Right cardiac atrium (tissue), 5 donors: ENCODE measurements around the gene SELENOT. TPM values are rescaled to one million over a fixed set of nuclear protein-coding genes. Genes with fewer than 3 reads are reported as not detected.

ENCODE experiments used
- ATAC-seq, 2 donors: fragments of 200-7000 bp; cut with Tn5 transposase; one replicate each; pipeline versions ENCODE4 v1.8.0 to v1.9.1; 2020; ENCODE audit warnings: moderate library complexity in 2 of 2, mild to moderate bottlenecking in 1 of 2
- DNase-seq, 3 donors: peaks; one replicate each; pipeline ENCODE4 v3.0.0-alpha.2; 2020
- H3K27ac ChIP-seq: one replicate; pipeline ENCODE4 v1.5.1; 2013; ENCODE audit warnings: mild to moderate bottlenecking, low read length, control low read depth, moderate library complexity
- H3K27me3 ChIP-seq: one replicate; pipeline ENCODE4 v1.6.1; 2013; ENCODE audit not compliant: control insufficient read depth, insufficient read depth
- H3K4me1 ChIP-seq: one replicate; pipeline ENCODE4 v1.6.1; 2013; ENCODE audit warnings: low read length; ENCODE audit not compliant: control insufficient read depth, insufficient read depth
- H3K4me3 ChIP-seq: one replicate; pipeline ENCODE4 v1.5.1; 2013; ENCODE audit warnings: low read length, control low read depth
- H3K9me3 ChIP-seq: one replicate; pipeline ENCODE4 v1.6.1; 2013; ENCODE audit warnings: low read length; ENCODE audit not compliant: control insufficient read depth
- WGBS: extraction: QIAGEN DNeasy Blood & Tissue Kit; methylation state at CpG from one replicate; pipeline ENCODE4 v1.1.7; 2013; 5-methylcytosine and 5-hydroxymethylcytosine counted together
- intact Hi-C, 4 donors: fragments of 100-400 bp; cut with DNase I; formaldehyde crosslinking; loops; one replicate each; pipeline versions ENCODE4 v1.11.0 to v1.14.0; 2022 to 2023
- polyA plus RNA-seq: library from polyadenylated mRNA; stranded (reverse); fragments of 200-250 nt; gene quantifications from one replicate; pipeline ENCODE4 v1.2.3, GENCODE V29; 2013
- total RNA-seq, 4 donors: library from RNA; stranded (reverse); fragmentation: NEBNext Ultra II Directional; extraction: Animal tissue kit (Norgen Biotek cat#: 25700); gene quantifications; one replicate each; pipeline ENCODE4 v1.2.1, GENCODE V29; 2021
- donor health status: healthy with polysubstance abuse.
- donor health status: DM: no; HTN: yes; CAD: no.
- donor health status: DM: no; HTN: no; CAD: no.
- donor health status: DM: no; HTN: yes; CAD: no; lungs with severe emphysema.
- donor health status: DM: yes; HTN: yes; CAD: no.

SELENOT gene
- total and polyA plus RNA-seq, 5 donors: 59.6 to 112 (median 105) TPM

GRCh38 chr3:150626148-150626930, 23.2 kb downstream of the SELENOT start:
- no peak overlapping the region for H3K27ac ChIP-seq
- H3K4me1 ChIP-seq: no peaks in the 10 kb centered on the region

GRCh38 chr3:150627557-150627956, 24.4 kb downstream of the SELENOT start:
- DNase-seq (no peak), ATAC-seq (peak in 1 of 2 donors; percentile 60)
- intact Hi-C loops: no loop called here
- H3K4me3 ChIP-seq: no peak overlapping the region
- H3K9me3 ChIP-seq: no peaks in the 10 kb centered on the region
- H3K27me3 ChIP-seq: no peaks in the 10 kb centered on the region
- no peaks in the 10 kb centered on the region for H3K4me1 ChIP-seq
- WGBS: 36% methylated on average over 2 of the region's 2 CpGs
- no peak overlapping the region for H3K27ac ChIP-seq

More at GRCh38 chr3:150626148-150626930, 23.2 kb downstream of the SELENOT start:
- DNase-seq (no peak), ATAC-seq (no peak)
- WGBS: 95% methylated on average over 2 of the region's 2 CpGs
- intact Hi-C loops: no loop called here
- Histone ChIP-seq H3K27me3 (no peaks in the 10 kb centered on the region), H3K4me3 (no peak overlapping the region), H3K9me3 (no peaks in the 10 kb centered on the region)

GRCh38 chr3:150631515-150632221, 28.5 kb downstream of the SELENOT start:
- Histone ChIP-seq H3K27ac (no peak overlapping the region), H3K27me3 (no peaks in the 10 kb centered on the region), H3K9me3 (no peaks in the 10 kb centered on the region), H3K4me1 (no peaks in the 10 kb centered on the region), H3K4me3 (no peak overlapping the region)
- WGBS: 88% methylated on average over 7 of the region's 7 CpGs
- intact Hi-C loops: no loop called here
- ATAC-seq: no peak
- no peak for DNase-seq

GRCh38 chr3:150635076-150635475, 32.0 kb downstream of the SELENOT start:
- whole genome bisulfite sequencing: 57% methylated on average over 6 of the region's 6 CpGs
- Histone ChIP-seq H3K4me3 (no peak overlapping the region), H3K4me1 (no peaks in the 10 kb centered on the region), H3K27ac (no peak overlapping the region), H3K9me3 (no peaks in the 10 kb centered on the region), H3K27me3 (no peaks in the 10 kb centered on the region)
- ATAC-seq (peak in 1 of 2 donors; percentile 40), DNase-seq (no peak)
- intact Hi-C loops: no loop called here

GRCh38 chr3:150635526-150635925, 32.4 kb downstream of the SELENOT start:
- WGBS: 84% methylated on average over 1 of the region's 1 CpG

GRCh38 chr3:150636258-150636657, 33.1 kb downstream of the SELENOT start:
- Histone ChIP-seq H3K27ac (no peak overlapping the region), H3K9me3 (no peaks in the 10 kb centered on the region), H3K4me3 (no peak overlapping the region), H3K4me1 (no peaks in the 10 kb centered on the region), H3K27me3 (no peaks in the 10 kb centered on the region)
- no peak for DNase-seq
- no peak for ATAC-seq
- intact Hi-C loops: no loop called here
- WGBS: 92% methylated on average over 5 of the region's 5 CpGs

More at GRCh38 chr3:150635526-150635925, 32.4 kb downstream of the SELENOT start:
- DNase-seq: no peak
- no peaks in the 10 kb centered on the region for H3K27me3 ChIP-seq
- no peak overlapping the region for H3K4me3 ChIP-seq
- ATAC-seq: no peak
- H3K9me3 ChIP-seq: no peaks in the 10 kb centered on the region
- no peak overlapping the region for H3K27ac ChIP-seq
- intact Hi-C loops: no loop called here
- no peaks in the 10 kb centered on the region for H3K4me1 ChIP-seq

GRCh38 chr3:150639262-150639661, 36.1 kb downstream of the SELENOT start:
- H3K4me1 ChIP-seq: no peaks in the 10 kb centered on the region
- no peak for ATAC-seq
- WGBS: 79% methylated on average over 5 of the region's 5 CpGs

GRCh38 chr3:150640256-150640655, 37.1 kb downstream of the SELENOT start:
- DNase-seq: no peak
- Histone ChIP-seq H3K4me3 (no peak overlapping the region), H3K27ac (no peak overlapping the region), H3K9me3 (no peaks in the 10 kb centered on the region), H3K4me1 (no peaks in the 10 kb centered on the region), H3K27me3 (no peaks in the 10 kb centered on the region)
- 95% methylated on average over 12 of the region's 12 CpGs for WGBS
- no peak for ATAC-seq
- intact Hi-C loops: no loop called here

More at GRCh38 chr3:150639262-150639661, 36.1 kb downstream of the SELENOT start:
- no peaks in the 10 kb centered on the region for H3K9me3 ChIP-seq
- H3K27me3 ChIP-seq: no peaks in the 10 kb centered on the region
- no peak for DNase-seq
- intact Hi-C loops: no loop called here
- H3K27ac ChIP-seq: no peak overlapping the region
- no peak overlapping the region for H3K4me3 ChIP-seq

- DNase-seq (no peak), ATAC-seq (no peak)
- no peaks in the 10 kb centered on the region for H3K4me1 ChIP-seq
- H3K27ac ChIP-seq: no peak overlapping the region
- H3K4me3 ChIP-seq: no peak overlapping the region
- no peaks in the 10 kb centered on the region for H3K27me3 ChIP-seq
- no peaks in the 10 kb centered on the region for H3K9me3 ChIP-seq
- intact Hi-C loops: no loop called here
- WGBS: 86% methylated on average over 4 of the region's 4 CpGs
Observed at GRCh38 chr3:150653110-150653561, 50.0 kb downstream of the SELENOT start.

- intact Hi-C loops: no loop called here
Observed at GRCh38 chr3:150656316-150656715, 53.2 kb downstream of the SELENOT start.

More at GRCh38 chr3:150656316-150656715, 53.2 kb downstream of the SELENOT start:
- Histone ChIP-seq H3K4me1 (no peaks in the 10 kb centered on the region), H3K4me3 (no peak overlapping the region), H3K27ac (no peak overlapping the region), H3K9me3 (no peaks in the 10 kb centered on the region), H3K27me3 (no peaks in the 10 kb centered on the region)
- 72% methylated on average over 4 of the region's 4 CpGs for WGBS
- DNase-seq (no peak), ATAC-seq (no peak)
